ENCODE results near the gene VAV1.

The VAV1 gene

DNA sequence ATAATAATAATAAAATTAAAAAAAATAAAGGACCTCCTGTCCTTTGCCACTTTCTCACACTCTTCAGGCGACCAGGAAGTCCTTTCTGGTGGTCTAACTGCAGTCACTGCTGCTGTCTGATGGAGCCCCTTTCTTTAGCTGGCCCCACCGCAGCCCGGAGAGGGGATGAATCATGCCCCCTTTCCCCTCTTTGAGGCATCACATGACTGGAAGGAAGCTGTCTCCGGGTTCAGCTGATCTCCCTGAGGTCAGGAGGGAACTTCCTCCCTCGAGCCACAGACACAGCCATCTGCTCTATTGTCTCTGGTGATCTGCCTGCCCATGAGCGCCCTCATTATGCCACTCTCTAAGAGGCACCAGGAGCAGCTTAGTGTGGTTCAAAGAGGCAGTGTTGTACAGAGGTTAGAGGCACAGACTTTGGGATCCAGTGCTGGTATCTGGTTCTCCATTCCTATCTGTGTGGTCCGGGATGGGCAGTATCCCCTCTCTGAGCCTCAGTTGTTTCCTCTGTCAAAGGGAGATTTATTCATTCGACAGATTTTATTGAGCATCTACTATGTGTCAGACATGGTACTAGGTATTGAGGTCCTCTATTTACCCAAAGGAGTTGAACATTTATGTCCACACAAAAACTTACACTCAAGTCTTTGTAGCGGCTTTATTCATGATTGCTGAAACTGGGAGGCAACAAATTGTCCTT, 30.0 kb downstream of the VAV1 start:
- DNase-seq (ENCODE audit: low read depth) = peak; percentile 92
- TF ChIP-seq CTCF (IDR thresholded peaks at IDR 0.05; ENCODE audit: insufficient read depth, low read depth, low read length, missing control alignments) = peak; percentile 11
- peak overlapping the region; percentile 52 for H3K4me3 ChIP-seq (ENCODE audit: low read depth, low read length)

DNA sequence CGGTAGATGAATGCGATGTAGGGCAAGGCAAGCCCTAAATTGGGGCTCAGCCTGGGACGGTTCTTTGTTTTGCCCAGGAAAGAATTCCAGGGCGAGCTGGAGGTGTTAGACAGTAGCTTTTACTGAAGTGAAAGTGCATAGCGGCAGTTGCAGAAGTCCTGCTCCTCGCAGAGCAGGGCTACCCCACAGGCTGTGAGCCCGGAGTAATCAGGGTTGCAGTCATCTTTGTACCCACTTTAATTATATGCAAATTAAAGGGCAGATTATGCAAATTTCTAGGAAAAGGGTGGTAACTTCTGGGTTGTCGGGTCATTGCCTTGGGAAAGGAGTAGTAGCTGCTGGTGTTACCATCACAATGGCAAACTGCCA, 30.5 kb downstream of the VAV1 start:
- H3K4me3 ChIP-seq (ENCODE audit: low read depth, low read length) = peak overlapping the region; percentile 52
- TF ChIP-seq CTCF (IDR thresholded peaks at IDR 0.05; ENCODE audit: insufficient read depth, low read depth, low read length, missing control alignments) = no peak
- peak; percentile 79 for DNase-seq (ENCODE audit: low read depth)

DNA sequence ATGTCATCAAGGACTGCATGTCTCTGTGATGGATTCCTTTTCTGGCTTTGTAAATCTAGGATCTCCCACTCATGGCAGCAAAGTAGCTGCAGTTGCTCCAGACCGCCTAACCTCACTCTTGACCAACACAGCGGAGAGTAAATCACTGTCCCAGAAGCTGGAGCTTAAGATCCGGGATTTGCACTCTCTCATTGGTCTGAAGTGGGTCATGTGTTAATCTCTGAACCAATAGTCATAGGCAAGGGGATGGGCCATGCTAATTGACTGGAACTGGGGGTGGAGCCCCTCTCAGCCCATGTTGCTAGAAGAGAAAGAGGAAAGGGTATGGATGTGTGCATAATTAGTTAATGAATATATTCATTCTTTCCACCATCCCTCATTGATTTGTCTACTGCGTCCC, 34.0 kb downstream of the VAV1 start:
- DNase-seq (ENCODE audit: low read depth) = no peak
- no peak overlapping the region for H3K4me3 ChIP-seq (ENCODE audit: low read depth, low read length)

DNA sequence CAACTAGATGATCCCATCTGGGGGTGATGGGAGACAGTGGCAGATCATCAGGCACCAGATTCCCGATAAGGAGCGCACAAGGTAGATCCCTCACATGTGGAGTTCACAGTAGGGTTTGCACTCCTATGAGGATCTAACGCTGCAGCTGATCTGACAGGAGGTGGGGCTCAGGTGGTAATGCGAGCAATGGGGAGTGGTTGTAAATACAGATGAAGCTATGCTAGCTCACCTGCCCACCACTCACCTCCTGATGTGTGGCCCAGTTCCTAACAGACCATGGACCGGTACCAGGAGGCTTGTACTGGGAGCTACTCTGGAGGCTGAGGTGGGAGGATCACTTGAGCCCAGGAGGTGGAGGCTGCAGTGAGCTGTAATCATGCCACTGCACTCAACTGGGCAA, 34.8 kb downstream of the VAV1 start:
- TF ChIP-seq CTCF (IDR thresholded peaks at IDR 0.05; ENCODE audit: insufficient read depth, low read depth, low read length, missing control alignments) = no peak
- H3K4me3 ChIP-seq (ENCODE audit: low read depth, low read length) = no peak overlapping the region
- DNase-seq (ENCODE audit: low read depth) = no peak

More for the DNA sequence above, 34.0 kb downstream of the VAV1 start:
- TF ChIP-seq CTCF (IDR thresholded peaks at IDR 0.05; ENCODE audit: insufficient read depth, low read depth, low read length, missing control alignments) = no peak

DNA sequence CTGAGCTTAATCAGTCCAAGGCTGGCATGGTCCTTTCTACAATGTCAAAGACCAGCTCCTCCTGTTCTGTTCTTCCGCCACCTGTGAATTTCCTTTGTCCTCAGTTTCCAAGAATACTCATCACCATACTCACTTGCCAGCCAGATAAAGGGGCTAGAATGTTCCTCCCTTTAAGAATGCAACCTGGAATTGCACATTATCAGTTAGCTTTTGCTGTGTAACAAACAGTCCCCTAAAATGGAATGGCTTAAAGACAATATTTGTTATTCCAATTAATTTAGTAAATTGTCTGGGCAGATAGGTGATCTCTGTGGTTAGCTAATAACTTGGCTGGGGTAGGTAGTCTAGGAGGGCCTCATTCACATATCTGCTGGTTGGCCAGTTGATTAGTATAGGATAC, 36.0 kb downstream of the VAV1 start:
- no peak overlapping the region for H3K4me3 ChIP-seq (ENCODE audit: low read depth, low read length)
- TF ChIP-seq CTCF (IDR thresholded peaks at IDR 0.05; ENCODE audit: insufficient read depth, low read depth, low read length, missing control alignments) = no peak
- no peak for DNase-seq (ENCODE audit: low read depth)

- no peak for DNase-seq (ENCODE audit: low read depth)
- TF ChIP-seq CTCF (IDR thresholded peaks at IDR 0.05; ENCODE audit: insufficient read depth, low read depth, low read length, missing control alignments) = no peak
- H3K4me3 ChIP-seq (ENCODE audit: low read depth, low read length) = no peak overlapping the region
Measured at GRCh38 chr19:6809262-6809661, 36.8 kb downstream of the VAV1 start.

DNA sequence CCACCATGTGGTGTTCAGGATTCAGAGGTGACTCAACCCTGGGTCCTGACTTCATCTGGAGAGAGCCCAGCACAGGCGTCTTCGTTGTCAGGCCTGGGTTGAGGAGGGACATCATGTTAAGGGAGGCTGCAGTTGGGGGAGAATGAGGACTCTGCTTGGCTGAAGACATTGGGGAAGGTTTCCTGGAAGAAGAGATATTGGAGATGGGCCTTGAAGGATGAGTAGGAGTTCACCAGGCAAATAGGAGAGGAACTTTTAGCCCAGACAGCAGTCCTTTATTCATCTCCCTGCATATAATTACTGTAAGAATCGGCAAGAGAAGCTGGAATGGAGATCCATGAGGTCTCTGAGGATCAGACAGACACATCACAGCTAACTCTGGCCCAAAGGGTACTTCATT, 38.9 kb downstream of the VAV1 start:
- TF ChIP-seq CTCF (IDR thresholded peaks at IDR 0.05; ENCODE audit: insufficient read depth, low read depth, low read length, missing control alignments) = no peak
- no peak for DNase-seq (ENCODE audit: low read depth)
- H3K4me3 ChIP-seq (ENCODE audit: low read depth, low read length) = no peak overlapping the region
